GM23338 (cell line): ENCODE data around the gene ICE1. TPM values are rescaled to one million over a fixed set of nuclear protein-coding genes. Genes with fewer than 3 reads are reported as not detected.

ENCODE experiments used
- ATAC-seq: fragments of 200-7000 bp; cut with Tn5 transposase; 3 replicates; pipeline ENCODE4 v1.9.1; 2020
- DNase-seq: peaks from one replicate; pipeline ENCODE4 v3.0.0-alpha.2; 2015; ENCODE audit warnings: low spot score
- H2AFZ ChIP-seq: fragments of 200-600 bp; sonication (generic); 2 replicates; pipeline ENCODE4 v1.8.0; 2016; ENCODE audit warnings: antibody characterized with exemption, mild to moderate bottlenecking, moderate library complexity
- H3F3A ChIP-seq: fragments of 200-600 bp; sonication (generic); replicated peaks from 2 replicates; pipeline ENCODE4 v1.8.0; 2017; ENCODE audit warnings: antibody characterized with exemption, mixed run types, low read depth
- H3K27ac ChIP-seq: fragments of 200-600 bp; sonication (generic); 2 replicates; pipeline ENCODE4 v1.6.1; 2016; ENCODE audit warnings: low read depth
- H3K27me3 ChIP-seq: fragments of 200-600 bp; sonication (generic); 2 replicates; pipeline ENCODE4 v1.8.0; 2016; ENCODE audit warnings: mild to moderate bottlenecking, mixed run types, moderate library complexity; ENCODE audit not compliant: insufficient read depth
- H3K36me3 ChIP-seq: fragments of 200-600 bp; sonication (generic); 2 replicates; pipeline ENCODE4 v1.8.0; 2016; ENCODE audit warnings: mild to moderate bottlenecking; ENCODE audit not compliant: insufficient read depth
- H3K4me1 ChIP-seq: fragments of 200-600 bp; sonication (generic); 2 replicates; pipeline ENCODE4 v1.8.0; 2016; ENCODE audit warnings: mild to moderate bottlenecking, moderate library complexity; ENCODE audit not compliant: insufficient read depth
- H3K4me2 ChIP-seq: fragments of 200-600 bp; sonication (generic); 2 replicates; pipeline ENCODE4 v1.7.1; 2017; ENCODE audit warnings: mixed run types
- H3K4me3 ChIP-seq: fragments of 200-600 bp; sonication (generic); 2 replicates; pipeline ENCODE4 v1.6.1; 2016; ENCODE audit warnings: mixed run types
- H3K79me2 ChIP-seq: fragments of 200-600 bp; sonication (generic); replicated peaks from 2 replicates; pipeline ENCODE4 v1.8.0; 2017; ENCODE audit warnings: mild to moderate bottlenecking; ENCODE audit not compliant: insufficient read depth
- H3K9me2 ChIP-seq: fragments of 200-600 bp; sonication (generic); 2 replicates; pipeline ENCODE4 v1.8.0; 2017; ENCODE audit not compliant: insufficient read depth
- H4K20me1 ChIP-seq: fragments of 200-600 bp; sonication (generic); replicated peaks from 2 replicates; pipeline ENCODE4 v1.8.0; 2017; ENCODE audit warnings: mild to moderate bottlenecking; ENCODE audit not compliant: insufficient read depth
- H3K27ac Mint-ChIP-seq: 2 replicates; pipeline ENCODE4 v1.8.0; 2020; ENCODE audit warnings: inconsistent platforms, mild to moderate bottlenecking, moderate library complexity, mixed read lengths
- H3K27me3 Mint-ChIP-seq: 3 replicates; pipeline ENCODE4 v1.8.0; 2022; ENCODE audit warnings: low read depth, mild to moderate bottlenecking, moderate library complexity, mixed read lengths, inconsistent platforms; ENCODE audit not compliant: insufficient read depth, poor library complexity
- H3K36me3 Mint-ChIP-seq: 3 replicates; pipeline ENCODE4 v1.8.0; 2021; ENCODE audit warnings: low read depth, mild to moderate bottlenecking, inconsistent platforms, moderate library complexity, mixed read lengths
- H3K4me1 Mint-ChIP-seq: 3 replicates; pipeline ENCODE4 v1.8.0; 2020; ENCODE audit warnings: mild to moderate bottlenecking, inconsistent platforms, mixed read lengths
- H3K4me3 Mint-ChIP-seq: 3 replicates; pipeline ENCODE4 v1.8.0; 2021; ENCODE audit warnings: moderate library complexity, mild to moderate bottlenecking, inconsistent platforms, mixed read lengths
- H3K9me3 Mint-ChIP-seq: 3 replicates; pipeline ENCODE4 v1.8.0; 2020; ENCODE audit warnings: moderate library complexity, mild to moderate bottlenecking, inconsistent platforms, mixed read lengths
- CREB1 ChIP-seq: fragments of 250-450 bp; sonication (Bioruptor Pico); IDR thresholded peaks from 2 replicates; pipeline ENCODE4 v1.5.0; 2020; ENCODE audit warnings: low read depth, mild to moderate bottlenecking, moderate library complexity
- EZH2 ChIP-seq: fragments of 200-600 bp; sonication (generic); IDR thresholded peaks from one replicate; pipeline ENCODE4 v1.8.0; 2017; ENCODE audit warnings: antibody characterized with exemption, mild to moderate bottlenecking, low read depth; ENCODE audit not compliant: unreplicated experiment
- EZH2phosphoT487 ChIP-seq: fragments of 200-600 bp; sonication (generic); IDR thresholded peaks from one replicate; pipeline ENCODE4 v1.8.1; 2018; ENCODE audit warnings: antibody characterized with exemption; ENCODE audit not compliant: unreplicated experiment
- JUNB ChIP-seq: IDR thresholded peaks from one replicate; pipeline ENCODE4 v1.6.1; 2016; ENCODE audit warnings: antibody characterized with exemption; ENCODE audit not compliant: unreplicated experiment
- NANOG ChIP-seq: IDR thresholded peaks from 2 replicates; pipeline ENCODE4 v1.6.1; 2016; ENCODE audit warnings: antibody characterized with exemption, borderline replicate concordance
- POLR2AphosphoS5 ChIP-seq: IDR thresholded peaks from 2 replicates; pipeline ENCODE4 v1.6.1; 2016; ENCODE audit warnings: antibody characterized with exemption, low read depth
- REST ChIP-seq: IDR thresholded peaks from one replicate; pipeline ENCODE4 v1.6.1; 2018; ENCODE audit warnings: antibody characterized with exemption; ENCODE audit not compliant: unreplicated experiment
- STAT1 ChIP-seq: IDR thresholded peaks from one replicate; pipeline ENCODE4 v1.6.1; 2016; ENCODE audit warnings: antibody characterized with exemption; ENCODE audit not compliant: unreplicated experiment
- ZNF114 ChIP-seq: fragments of 250-450 bp; sonication (Bioruptor Pico); IDR thresholded peaks from 2 replicates; pipeline ENCODE4 v1.5.0; 2020; ENCODE audit warnings: mild to moderate bottlenecking, moderate library complexity
- ZNF331 ChIP-seq: fragments of 250-450 bp; sonication (Bioruptor Pico); IDR thresholded peaks from 2 replicates; pipeline ENCODE4 v1.5.0; 2020; ENCODE audit warnings: low read depth, mild to moderate bottlenecking, moderate library complexity
- polyA plus RNA-seq: library from polyadenylated mRNA; unstranded; fragments of >200 nt; fragmentation: Nextera tagmentation; extraction: Ambion mirVana; gene quantifications from 2 replicates; pipeline ENCODE4 v1.2.1, GENCODE V29; 2016
- total RNA-seq: library from RNA; depleted of rRNA; stranded (reverse); fragments of >200 nt; shearing (Covaris generic); gene quantifications from 2 replicates; pipeline ENCODE4 v1.2.3, GENCODE V29; 2014
- TF ChIP-seq, protein P1 (sequence below): fragments of 250-450 bp; sonication (Bioruptor Pico); IDR thresholded peaks from 2 replicates; pipeline ENCODE4 v1.5.0; 2020; ENCODE audit warnings: mild to moderate bottlenecking, moderate library complexity

Gene ICE1
- total and polyA plus RNA-seq, 2 experiments from 2014 or later, result 59.5 to 65.1 TPM

DNA sequence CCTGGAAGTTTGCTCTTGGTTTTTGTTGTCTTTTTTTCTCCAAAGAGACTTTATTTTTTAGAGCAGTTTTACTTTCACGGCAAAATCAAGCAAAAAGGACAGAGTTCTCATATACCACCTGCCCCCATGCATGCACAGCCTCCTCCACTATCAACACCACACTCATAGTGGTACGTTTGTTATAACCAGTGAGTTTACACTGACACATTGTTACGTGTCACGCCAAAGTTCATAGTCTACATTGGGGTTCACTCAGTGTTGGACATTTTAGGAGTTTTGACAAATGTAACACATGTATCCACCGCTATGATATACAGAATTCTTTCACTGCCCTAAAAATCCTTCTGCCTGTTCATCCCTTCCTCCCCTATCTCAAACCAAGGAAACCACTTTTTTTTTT, 7.5 kb upstream of the ICE1 start (continued):
- TF ChIP-seq EZH2phosphoT487, result no peak
- no peak for TF ChIP-seq JUNB
- no peak for TF ChIP-seq EZH2

DNA sequence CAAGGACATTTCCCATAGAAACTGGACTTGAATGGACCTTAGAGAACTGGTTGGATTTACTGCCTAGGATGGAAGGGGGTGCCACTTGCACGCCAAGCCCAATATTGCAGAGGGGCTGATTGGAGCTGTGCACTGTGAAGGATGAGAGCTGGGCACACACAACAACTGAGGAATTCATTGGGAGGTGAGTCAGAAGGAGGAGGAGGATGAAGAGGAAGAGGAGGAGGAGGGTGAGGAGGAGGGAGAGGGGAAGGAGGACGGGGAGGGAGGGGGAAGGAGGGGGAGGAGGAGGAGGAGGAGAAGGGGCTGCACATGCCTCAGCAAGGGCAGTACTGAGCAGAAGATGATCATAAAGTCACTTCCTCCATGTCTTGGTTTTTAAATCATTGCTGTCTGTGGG, 5.7 kb upstream of the ICE1 start:
- peaks cover 15% of the 10 kb centered on the region for H3K4me1 ChIP-seq
- H3K79me2 ChIP-seq, result no peaks in the 10 kb centered on the region
- H3F3A ChIP-seq, result peaks cover 4% of the 10 kb centered on the region; the same call in 1 of the 2 replicates
- no peaks in the 10 kb centered on the region for H3K27me3 ChIP-seq
- TF ChIP-seq ZNF114 (CRISPR knock-in tag) (no peak), STAT1 (no peak), EZH2 (no peak), REST (no peak), NANOG (no peak), ZNF331 (no peak), EZH2phosphoT487 (no peak), CREB1 (CRISPR knock-in tag) (no peak), POLR2AphosphoS5 (no peak)
- TF ChIP-seq, protein P1, sequence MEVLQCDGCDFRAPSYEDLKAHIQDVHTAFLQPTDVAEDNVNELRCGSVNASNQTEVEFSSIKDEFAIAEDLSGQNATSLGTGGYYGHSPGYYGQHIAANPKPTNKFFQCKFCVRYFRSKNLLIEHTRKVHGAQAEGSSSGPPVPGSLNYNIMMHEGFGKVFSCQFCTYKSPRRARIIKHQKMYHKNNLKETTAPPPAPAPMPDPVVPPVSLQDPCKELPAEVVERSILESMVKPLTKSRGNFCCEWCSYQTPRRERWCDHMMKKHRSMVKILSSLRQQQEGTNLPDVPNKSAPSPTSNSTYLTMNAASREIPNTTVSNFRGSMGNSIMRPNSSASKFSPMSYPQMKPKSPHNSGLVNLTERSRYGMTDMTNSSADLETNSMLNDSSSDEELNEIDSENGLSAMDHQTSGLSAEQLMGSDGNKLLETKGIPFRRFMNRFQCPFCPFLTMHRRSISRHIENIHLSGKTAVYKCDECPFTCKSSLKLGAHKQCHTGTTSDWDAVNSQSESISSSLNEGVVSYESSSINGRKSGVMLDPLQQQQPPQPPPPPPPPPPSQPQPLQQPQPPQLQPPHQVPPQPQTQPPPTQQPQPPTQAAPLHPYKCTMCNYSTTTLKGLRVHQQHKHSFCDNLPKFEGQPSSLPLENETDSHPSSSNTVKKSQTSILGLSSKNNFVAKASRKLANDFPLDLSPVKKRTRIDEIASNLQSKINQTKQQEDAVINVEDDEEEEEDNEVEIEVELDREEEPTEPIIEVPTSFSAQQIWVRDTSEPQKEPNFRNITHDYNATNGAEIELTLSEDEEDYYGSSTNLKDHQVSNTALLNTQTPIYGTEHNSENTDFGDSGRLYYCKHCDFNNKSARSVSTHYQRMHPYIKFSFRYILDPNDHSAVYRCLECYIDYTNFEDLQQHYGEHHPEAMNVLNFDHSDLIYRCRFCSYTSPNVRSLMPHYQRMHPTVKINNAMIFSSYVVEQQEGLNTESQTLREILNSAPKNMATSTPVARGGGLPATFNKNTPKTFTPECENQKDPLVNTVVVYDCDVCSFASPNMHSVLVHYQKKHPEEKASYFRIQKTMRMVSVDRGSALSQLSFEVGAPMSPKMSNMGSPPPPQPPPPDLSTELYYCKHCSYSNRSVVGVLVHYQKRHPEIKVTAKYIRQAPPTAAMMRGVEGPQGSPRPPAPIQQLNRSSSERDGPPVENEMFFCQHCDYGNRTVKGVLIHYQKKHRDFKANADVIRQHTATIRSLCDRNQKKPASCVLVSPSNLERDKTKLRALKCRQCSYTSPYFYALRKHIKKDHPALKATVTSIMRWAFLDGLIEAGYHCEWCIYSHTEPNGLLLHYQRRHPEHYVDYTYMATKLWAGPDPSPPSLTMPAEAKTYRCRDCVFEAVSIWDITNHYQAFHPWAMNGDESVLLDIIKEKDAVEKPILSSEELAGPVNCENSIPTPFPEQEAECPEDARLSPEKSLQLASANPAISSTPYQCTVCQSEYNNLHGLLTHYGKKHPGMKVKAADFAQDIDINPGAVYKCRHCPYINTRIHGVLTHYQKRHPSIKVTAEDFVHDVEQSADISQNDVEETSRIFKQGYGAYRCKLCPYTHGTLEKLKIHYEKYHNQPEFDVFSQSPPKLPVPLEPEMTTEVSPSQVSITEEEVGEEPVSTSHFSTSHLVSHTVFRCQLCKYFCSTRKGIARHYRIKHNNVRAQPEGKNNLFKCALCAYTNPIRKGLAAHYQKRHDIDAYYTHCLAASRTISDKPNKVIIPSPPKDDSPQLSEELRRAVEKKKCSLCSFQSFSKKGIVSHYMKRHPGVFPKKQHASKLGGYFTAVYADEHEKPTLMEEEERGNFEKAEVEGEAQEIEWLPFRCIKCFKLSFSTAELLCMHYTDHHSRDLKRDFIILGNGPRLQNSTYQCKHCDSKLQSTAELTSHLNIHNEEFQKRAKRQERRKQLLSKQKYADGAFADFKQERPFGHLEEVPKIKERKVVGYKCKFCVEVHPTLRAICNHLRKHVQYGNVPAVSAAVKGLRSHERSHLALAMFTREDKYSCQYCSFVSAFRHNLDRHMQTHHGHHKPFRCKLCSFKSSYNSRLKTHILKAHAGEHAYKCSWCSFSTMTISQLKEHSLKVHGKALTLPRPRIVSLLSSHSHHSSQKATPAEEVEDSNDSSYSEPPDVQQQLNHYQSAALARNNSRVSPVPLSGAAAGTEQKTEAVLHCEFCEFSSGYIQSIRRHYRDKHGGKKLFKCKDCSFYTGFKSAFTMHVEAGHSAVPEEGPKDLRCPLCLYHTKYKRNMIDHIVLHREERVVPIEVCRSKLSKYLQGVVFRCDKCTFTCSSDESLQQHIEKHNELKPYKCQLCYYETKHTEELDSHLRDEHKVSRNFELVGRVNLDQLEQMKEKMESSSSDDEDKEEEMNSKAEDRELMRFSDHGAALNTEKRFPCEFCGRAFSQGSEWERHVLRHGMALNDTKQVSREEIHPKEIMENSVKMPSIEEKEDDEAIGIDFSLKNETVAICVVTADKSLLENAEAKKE (CRISPR knock-in tag), result no peak
- no peak overlapping the region for H3K4me2 ChIP-seq
- H3K36me3 ChIP-seq, result no peaks in the 10 kb centered on the region
- no peak overlapping the region for H3K27ac ChIP-seq
- H3K36me3 Mint-ChIP-seq, result peaks cover 6% of the 10 kb centered on the region; the same call in 2 of the 3 replicates
- peaks cover 23% of the 10 kb centered on the region for H3K4me1 Mint-ChIP-seq
- H3K4me3 ChIP-seq, result no peak overlapping the region
- no peak for DNase-seq
- H3K9me2 ChIP-seq, result no peaks in the 10 kb centered on the region
- peaks cover 11% of the 10 kb centered on the region for H3K27me3 Mint-ChIP-seq
- no peak overlapping the region for H2AFZ ChIP-seq
- no peak overlapping the region for H3K4me3 Mint-ChIP-seq
- no peak for ATAC-seq
- H3K27ac Mint-ChIP-seq, result no peak overlapping the region
- peaks cover 12% of the 10 kb centered on the region for H3K9me3 Mint-ChIP-seq
- H4K20me1 ChIP-seq, result no peaks in the 10 kb centered on the region
